GM12874 (cell line): ENCODE results near the gene C1QTNF1.

ENCODE experiments used
- TF ChIP-seq, protein P1 (sequence below): IDR thresholded peaks from 2 replicates; pipeline ENCODE4 v1.5.1; 2011; ENCODE audit warnings: low read depth, mild to moderate bottlenecking, control low read depth, low read length, moderate library complexity; ENCODE audit not compliant: insufficient read depth

Gene C1QTNF1

GRCh38 chr17:79091226-79091670 is 67.3 kb downstream of the C1QTNF1 start:
- TF ChIP-seq, protein P1, sequence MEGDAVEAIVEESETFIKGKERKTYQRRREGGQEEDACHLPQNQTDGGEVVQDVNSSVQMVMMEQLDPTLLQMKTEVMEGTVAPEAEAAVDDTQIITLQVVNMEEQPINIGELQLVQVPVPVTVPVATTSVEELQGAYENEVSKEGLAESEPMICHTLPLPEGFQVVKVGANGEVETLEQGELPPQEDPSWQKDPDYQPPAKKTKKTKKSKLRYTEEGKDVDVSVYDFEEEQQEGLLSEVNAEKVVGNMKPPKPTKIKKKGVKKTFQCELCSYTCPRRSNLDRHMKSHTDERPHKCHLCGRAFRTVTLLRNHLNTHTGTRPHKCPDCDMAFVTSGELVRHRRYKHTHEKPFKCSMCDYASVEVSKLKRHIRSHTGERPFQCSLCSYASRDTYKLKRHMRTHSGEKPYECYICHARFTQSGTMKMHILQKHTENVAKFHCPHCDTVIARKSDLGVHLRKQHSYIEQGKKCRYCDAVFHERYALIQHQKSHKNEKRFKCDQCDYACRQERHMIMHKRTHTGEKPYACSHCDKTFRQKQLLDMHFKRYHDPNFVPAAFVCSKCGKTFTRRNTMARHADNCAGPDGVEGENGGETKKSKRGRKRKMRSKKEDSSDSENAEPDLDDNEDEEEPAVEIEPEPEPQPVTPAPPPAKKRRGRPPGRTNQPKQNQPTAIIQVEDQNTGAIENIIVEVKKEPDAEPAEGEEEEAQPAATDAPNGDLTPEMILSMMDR = no peak

DNA sequence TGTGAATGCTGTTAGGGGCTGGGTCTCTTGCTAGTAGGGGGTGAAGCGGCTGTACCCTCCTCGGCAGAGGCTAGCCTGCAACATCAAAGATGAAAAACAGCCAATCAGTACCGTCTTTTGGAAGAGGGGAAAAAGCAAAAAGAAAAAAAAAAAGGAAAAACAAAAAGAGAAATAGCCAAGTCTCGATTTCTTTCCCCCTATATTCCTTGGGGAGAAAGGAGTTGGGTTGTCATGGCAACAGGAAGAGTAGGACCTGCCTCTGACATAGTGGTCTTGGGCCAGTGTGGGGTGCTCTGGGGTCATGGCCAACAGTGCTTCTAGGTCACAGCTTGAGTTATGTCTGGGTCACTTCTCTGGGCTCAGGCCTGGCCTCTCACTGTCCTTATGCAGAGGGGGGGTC is 68.6 kb downstream of the C1QTNF1 start:
- TF ChIP-seq, protein P1 = no peak

GRCh38 chr17:79093270-79093669 is 69.3 kb downstream of the C1QTNF1 start:
- TF ChIP-seq, protein P1 = no peak

DNA sequence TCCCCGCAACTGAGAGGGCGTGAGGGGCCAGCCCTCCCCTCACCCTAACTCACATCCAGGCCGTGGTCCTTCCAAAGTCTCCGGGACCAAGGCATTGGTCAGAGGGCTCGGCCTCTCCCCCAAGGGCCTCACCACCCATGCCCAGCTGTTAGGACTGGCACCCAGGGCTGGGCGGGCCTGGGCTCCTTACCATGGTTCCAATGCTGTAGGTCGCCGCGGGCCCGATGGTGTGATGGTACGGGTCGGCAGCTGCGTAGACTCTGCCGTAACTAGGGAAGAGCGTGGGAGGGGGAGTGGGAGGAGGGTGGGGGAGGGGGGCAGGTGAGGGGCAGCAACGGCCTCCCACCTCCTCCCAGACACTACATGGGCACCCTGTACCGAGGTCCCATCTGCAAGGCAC is 70.3 kb downstream of the C1QTNF1 start:
- TF ChIP-seq, protein P1 = no peak

DNA sequence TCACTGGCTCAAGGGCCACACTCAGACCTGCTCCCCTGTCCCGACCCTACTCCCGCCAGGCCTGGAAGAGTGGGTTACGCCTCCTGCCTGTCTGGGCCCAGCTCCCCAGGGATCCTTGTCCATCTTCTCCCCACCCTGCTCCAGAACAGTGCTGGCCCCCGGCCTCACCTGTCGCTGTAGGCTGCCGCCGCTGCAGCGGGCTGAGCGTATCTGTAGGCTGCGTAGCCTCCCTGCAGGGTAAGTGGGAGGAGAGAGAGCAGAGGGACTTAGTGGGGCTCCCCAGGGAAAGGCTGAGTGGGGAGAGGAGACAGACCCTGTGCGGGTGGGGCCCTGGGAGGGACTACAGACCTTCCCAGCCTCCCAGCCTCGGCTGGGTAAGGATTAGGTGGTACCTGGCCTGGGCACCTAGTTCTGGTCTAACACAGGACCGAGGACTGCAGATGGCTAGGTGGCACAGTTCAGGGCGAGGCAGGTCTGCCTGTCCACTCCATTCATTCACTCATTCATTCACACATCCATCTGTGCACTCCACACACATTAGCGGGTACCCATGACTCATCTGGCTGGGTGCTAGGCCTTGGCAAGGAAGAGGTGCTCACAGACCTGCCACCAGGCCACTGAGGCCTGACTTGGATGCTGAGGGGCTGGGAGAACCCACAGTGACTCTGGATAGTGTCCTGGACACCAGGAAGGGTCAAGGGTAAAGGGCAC is 71.5 kb downstream of the C1QTNF1 start:
- TF ChIP-seq, protein P1 = no peak

DNA sequence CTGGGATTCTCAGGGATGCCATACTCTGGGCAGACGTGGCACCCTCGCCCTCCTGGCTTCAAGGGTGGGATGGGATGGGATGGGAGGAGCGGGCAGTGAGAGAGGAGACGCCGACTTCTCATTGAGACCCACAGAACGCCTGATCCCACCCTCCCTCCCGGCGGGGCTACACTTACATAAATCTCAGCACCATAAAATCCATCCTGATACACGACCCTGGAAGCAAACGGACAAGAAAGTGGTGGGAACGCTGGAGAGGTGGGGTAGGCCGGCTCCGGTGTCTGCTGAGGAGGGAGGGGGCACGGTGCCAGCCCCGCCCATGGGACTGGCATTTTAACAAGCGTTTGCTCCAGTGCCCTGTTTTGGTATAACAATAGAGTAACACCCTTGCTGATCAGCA is 72.5 kb downstream of the C1QTNF1 start:
- TF ChIP-seq, protein P1 = no peak

GRCh38 chr17:79097226-79098055 is 73.5 kb downstream of the C1QTNF1 start:
- TF ChIP-seq, protein P1 = no peak
